H1 (cell line): ENCODE measurements around the gene DVL3. TPM values are rescaled to one million over a fixed set of nuclear protein-coding genes. Genes with fewer than 3 reads are reported as not detected.

Source experiments
- ATF2 ChIP-seq: IDR thresholded peaks from 2 replicates; pipeline ENCODE4 v1.6.1; 2012; ENCODE audit warnings: low read length, inconsistent platforms
- CEBPB ChIP-seq: IDR thresholded peaks from 2 replicates; pipeline ENCODE4 v1.6.1; 2012; ENCODE audit warnings: low read depth, low read length
- CHD1 ChIP-seq: IDR thresholded peaks from 2 replicates; pipeline ENCODE4 v1.6.1; 2012; ENCODE audit warnings: low read depth, low read length, improper control_type of control experiment
- CHD2 ChIP-seq: IDR thresholded peaks from 2 replicates; pipeline ENCODE4 v1.6.1; 2012; ENCODE audit warnings: low read length, improper control_type of control experiment
- E2F6 ChIP-seq: IDR thresholded peaks from 2 replicates; pipeline ENCODE4 v1.6.1; 2012; ENCODE audit warnings: inconsistent platforms
- EP300 ChIP-seq, 2 experiments: IDR thresholded peaks; 1 replicate in 1 of 2; 2 replicates in 1 of 2; pipeline ENCODE4 v1.6.1; 2011 to 2012; ENCODE audit warnings: low read depth in 2 of 2, low read length in 2 of 2, mild to moderate bottlenecking in 2 of 2, borderline replicate concordance in 1 of 2, inconsistent platforms in 1 of 2, moderate library complexity in 1 of 2
- EZH2 ChIP-seq: fragments of 200-600 bp; sonication (generic); IDR thresholded peaks from 2 replicates; pipeline ENCODE4 v1.7.1; 2012; ENCODE audit warnings: low read depth, mild to moderate bottlenecking, moderate library complexity, low read length, inconsistent platforms; ENCODE audit not compliant: severe bottlenecking
- JUND ChIP-seq: IDR thresholded peaks from 2 replicates; pipeline ENCODE4 v1.6.1; 2011; ENCODE audit warnings: mild to moderate bottlenecking, improper control_type of control experiment, low read length
- MAFK ChIP-seq: IDR thresholded peaks from 2 replicates; pipeline ENCODE4 v1.6.1; 2012; ENCODE audit warnings: low read depth, mild to moderate bottlenecking, improper control_type of control experiment, low read length
- MAX ChIP-seq: IDR thresholded peaks from 2 replicates; pipeline ENCODE4 v1.6.1; 2012; ENCODE audit warnings: inconsistent platforms
- PHF8 ChIP-seq: fragments of 200-600 bp; sonication (generic); conservative IDR thresholded peaks from 2 replicates; pipeline ENCODE4 v1.7.1; 2012; ENCODE audit warnings: low read depth, mild to moderate bottlenecking, inconsistent platforms, low read length, moderate library complexity
- RFX5 ChIP-seq: IDR thresholded peaks from 2 replicates; pipeline ENCODE4 v1.6.1; 2011; ENCODE audit warnings: low read depth, low read length, improper control_type of control experiment, borderline replicate concordance
- RXRA ChIP-seq: IDR thresholded peaks from 2 replicates; pipeline ENCODE4 v1.6.1; 2011; ENCODE audit warnings: low read depth, mild to moderate bottlenecking, low read length, moderate library complexity; ENCODE audit not compliant: insufficient read depth
- SP2 ChIP-seq: IDR thresholded peaks from 2 replicates; pipeline ENCODE4 v1.6.1; 2012; ENCODE audit warnings: mild to moderate bottlenecking, low read length, inconsistent platforms
- TAF1 ChIP-seq: IDR thresholded peaks from 2 replicates; pipeline ENCODE4 v1.6.1; 2011; ENCODE audit warnings: mild to moderate bottlenecking, low read depth, low read length
- TAF7 ChIP-seq: optimal IDR thresholded peaks from 2 replicates; pipeline ENCODE3; 2011; ENCODE audit warnings: low read depth, mild to moderate bottlenecking, inconsistent platforms, low read length, moderate library complexity, borderline replicate concordance
- TBP ChIP-seq: IDR thresholded peaks from 2 replicates; pipeline ENCODE4 v1.6.1; 2011; ENCODE audit warnings: low read depth, low read length, improper control_type of control experiment
- USF2 ChIP-seq: IDR thresholded peaks from 2 replicates; pipeline ENCODE4 v1.6.1; 2011; ENCODE audit warnings: low read length, improper control_type of control experiment
- polyA plus RNA-seq, 7 experiments: library from polyadenylated mRNA; depleted of rRNA in 3 of 7; stranded (reverse) in 5 of 7; unstranded in 2 of 7; fragments of >200 nt in 5 of 7; fragments of 200-250 nt in 2 of 7; gene quantifications; 1 replicate in 5 of 7; 2 replicates in 1 of 7; 4 replicates in 1 of 7; pipeline versions ENCODE4 v1.2.1 to v1.2.3, GENCODE V29; 2011 to 2013; ENCODE audit warnings: missing spikeins in 2 of 7, mixed read lengths in 2 of 7
- total RNA-seq: library from RNA; stranded (reverse); fragmentation: NEBNext Ultra II Directional; extraction: Animal tissue kit (Norgen Biotek cat#: 25700); gene quantifications from 2 replicates; pipeline ENCODE4 v1.2.1, GENCODE V29; 2021

Gene DVL3
- total and polyA plus RNA-seq, 2 of the 8 experiments (the other 6 are each of a cell fraction or from before 2014, with no cell fraction given), result 38.5 to 66.6 TPM

- TF ChIP-seq USF2, result peak; percentile 56
- peak; percentile 71; the same call in 1 of the 2 replicates for TF ChIP-seq TAF1
- TF ChIP-seq JUND, result 0 out of 2 replicates have a peak, but pooled peaks have one; percentile 7
- TF ChIP-seq TBP, result peak; percentile 61; the same call in 1 of the 2 replicates
- no peak for TF ChIP-seq CHD1
- no peak for TF ChIP-seq EP300 (IDR thresholded peaks at IDR 0.05; ENCODE audit: borderline replicate concordance in 1 of 2, low read depth in 2 of 2, low read length in 2 of 2)
- peak; percentile 76 for TF ChIP-seq MAX
- TF ChIP-seq E2F6, result 0 out of 2 replicates have a peak, but pooled peaks have one; percentile 73
- no peak for TF ChIP-seq EZH2
- peak; percentile 23; the same call in 1 of the 2 replicates for TF ChIP-seq ATF2
- peak; percentile 68 for TF ChIP-seq PHF8
- TF ChIP-seq SP2, result no peak
- peak; percentile 71; the same call in 1 of the 2 replicates for TF ChIP-seq MAFK
- no peak for TF ChIP-seq RXRA
- TF ChIP-seq CHD2, result 0 out of 2 replicates have a peak, but pooled peaks have one; percentile 36
- TF ChIP-seq RFX5, result no peak
- TF ChIP-seq CEBPB, result no peak
- TF ChIP-seq TAF7, result peak; percentile 66
These were observed 30.4 kb downstream of the DVL3 start (continued) for GRCh38 chr3:184185461-184186183.
